T-helper 2 cell treated with Interferon-gamma antibody and Interleukin-4, amounts not matched to agents 100 ng/mL and 5 ng/mL, for 36 hours (primary cell): ENCODE results near the gene SNX27. TPM values are rescaled to one million over a fixed set of nuclear protein-coding genes. Genes with fewer than 3 reads are reported as not detected.
"Not testable (repeated sequence)": the region's sequence is repeated elsewhere in the genome, so short reads cannot be mapped to it uniquely, and the experiment has no call there.

Experiments used
- intact Hi-C: fragments of 100-400 bp; cut with micrococcal nuclease; formaldehyde crosslinking; loops from one replicate; pipeline ENCODE4 v1.15.1; 2023
- total RNA-seq: library from RNA; stranded (reverse); gene quantifications from 2 replicates; pipeline ENCODE4 v1.2.3, GENCODE V29; 2022

The SNX27 gene
- total RNA-seq, 1 donor from 2014 or later = 26.9 TPM

- intact Hi-C loops = no loop called here
These were observed 15.5 kb upstream of the SNX27 start for GRCh38 chr1:151596166-151596953.

GRCh38 chr1:151602550-151602949, 9.3 kb upstream of the SNX27 start:
- intact Hi-C loops = not testable (repeated sequence)

GRCh38 chr1:151604291-151604690, 7.6 kb upstream of the SNX27 start:
- intact Hi-C loops = no loop called here

DNA sequence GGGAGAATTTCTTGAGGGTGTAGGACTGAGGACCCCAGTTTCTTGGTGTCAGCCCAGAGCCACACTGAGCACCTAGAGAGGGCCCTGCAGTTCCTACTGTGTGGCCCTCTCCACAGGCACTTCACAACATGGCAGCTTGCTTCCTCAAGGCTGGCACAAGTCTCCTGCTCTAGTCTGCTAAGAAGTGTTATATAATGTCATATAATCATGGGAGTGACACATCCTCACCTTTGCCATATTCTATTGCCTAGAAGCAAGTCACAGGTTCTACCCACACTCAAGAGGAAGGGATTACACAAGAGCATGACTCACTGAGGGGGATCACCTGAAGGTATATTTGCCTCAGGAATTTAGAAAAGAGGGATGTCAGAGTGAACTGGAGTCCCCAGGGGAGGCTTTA, 5.5 kb upstream of the SNX27 start:
- intact Hi-C loops = no loop called here

DNA sequence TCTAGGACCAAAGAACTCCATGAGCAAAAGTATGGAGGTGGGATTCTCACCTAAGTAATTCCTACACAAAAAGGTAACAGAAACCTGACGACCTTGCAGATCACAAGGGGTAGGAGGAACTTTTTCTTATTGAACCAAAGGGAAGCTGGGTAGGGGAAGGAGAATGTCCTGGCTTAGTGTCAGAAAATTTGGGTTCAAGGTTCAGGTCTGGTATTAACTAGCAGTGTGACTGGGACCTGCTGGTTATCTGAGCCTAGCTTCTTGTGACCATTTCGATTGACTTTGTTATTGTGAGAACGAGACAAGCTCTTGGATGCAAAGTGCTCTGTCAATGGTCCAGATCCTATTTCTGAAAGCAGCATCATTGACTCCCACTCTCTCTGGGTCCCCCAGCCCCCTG, 5.0 kb upstream of the SNX27 start:
- intact Hi-C loops = no loop called here

DNA sequence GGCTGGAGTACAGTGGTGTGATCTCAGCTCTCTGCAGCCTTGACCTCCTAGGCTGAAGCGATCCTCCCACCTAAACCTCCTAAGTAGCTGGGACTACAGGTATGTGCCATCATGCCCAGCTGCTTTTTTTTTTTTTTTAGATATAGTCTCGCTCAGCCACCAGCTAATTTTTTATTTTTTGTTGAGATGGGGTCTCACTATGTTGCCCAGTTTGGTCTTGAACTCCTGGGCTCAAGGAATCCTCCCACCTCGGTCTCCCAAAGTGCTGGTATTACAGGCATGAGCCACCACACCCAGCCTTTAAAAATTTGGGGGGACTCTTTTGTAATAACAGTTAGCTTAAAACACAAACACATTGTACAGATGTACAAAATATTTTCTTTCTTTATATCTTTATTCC, 1.7 kb upstream of the SNX27 start:
- intact Hi-C loops = loop anchor here (2.0 kb wide), 1 partner anchor 153 kb away; the partner anchor contains the start of gene MRPL9

DNA sequence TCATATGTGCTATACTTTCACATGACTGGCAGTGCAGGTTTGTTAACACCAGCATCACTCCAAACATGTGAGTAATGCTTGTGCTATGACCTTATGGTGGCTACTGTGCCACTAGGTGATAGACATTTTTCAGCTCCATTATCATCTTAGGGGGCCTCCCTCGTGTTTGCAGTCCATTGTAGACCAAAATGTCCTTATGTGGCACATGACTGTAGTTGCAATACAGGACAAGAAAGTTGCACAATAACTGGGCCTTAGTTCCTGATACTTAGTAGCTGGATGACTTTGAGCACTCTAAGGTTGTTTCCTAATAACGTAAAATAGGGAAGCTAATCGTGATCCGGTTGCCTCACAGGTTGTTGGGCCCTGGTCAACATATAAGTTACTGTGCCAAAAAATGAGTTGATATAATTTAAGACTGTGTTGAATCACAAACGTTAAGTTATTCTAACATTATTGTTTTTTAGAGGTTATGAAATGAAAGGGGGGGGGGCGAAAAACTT, 511 bp upstream of the SNX27 start:
- intact Hi-C loops = loop anchor here (1.0 to 2.0 kb wide), 2 partner anchors 151 to 179 kb away; partner anchors contain the start of genes MRPL9 and TDRKH

- intact Hi-C loops = no loop called here
These were observed 841 bp downstream of the SNX27 start for GRCh38 chr1:151612501-151613281.

GRCh38 chr1:151613282-151613780, 1.5 kb downstream of the SNX27 start:
- intact Hi-C loops = no loop called here

DNA sequence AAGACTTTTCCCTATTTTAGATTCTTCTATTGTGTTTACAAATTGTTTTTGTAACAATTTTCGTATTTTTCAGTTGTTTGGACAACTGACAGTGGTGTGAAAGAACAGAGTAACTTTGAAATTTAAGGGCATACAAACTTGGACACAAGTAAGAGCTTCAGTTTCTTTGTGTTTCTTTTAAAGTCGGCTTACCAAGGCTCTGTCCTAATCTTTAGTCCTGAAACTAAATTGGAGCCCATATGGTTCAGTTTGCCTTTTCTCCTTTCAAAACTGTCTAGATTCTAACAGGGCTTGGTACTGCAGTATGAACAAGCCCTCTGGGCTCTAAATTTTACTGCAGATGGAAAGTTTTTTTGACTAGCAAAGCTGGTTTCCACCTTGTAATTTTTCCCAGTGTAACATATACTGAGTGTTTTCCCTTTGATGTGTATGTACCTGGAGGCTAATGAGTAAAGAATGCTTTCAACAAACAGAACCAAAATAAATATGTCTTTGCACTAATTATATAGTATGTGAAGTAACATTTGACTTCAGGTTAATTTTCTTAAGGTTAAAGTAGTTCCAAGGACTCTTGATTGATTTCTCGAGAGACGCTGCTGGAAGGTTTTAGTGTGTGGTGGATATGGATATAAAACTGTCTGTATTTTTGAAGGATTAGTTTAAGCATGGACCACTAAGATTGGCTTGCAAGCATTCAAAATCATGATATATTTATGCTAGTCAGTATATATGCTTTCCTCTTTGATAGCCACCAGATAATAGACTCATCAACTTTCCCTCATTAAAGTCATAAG, 4.1 kb downstream of the SNX27 start:
- intact Hi-C loops = no loop called here

DNA sequence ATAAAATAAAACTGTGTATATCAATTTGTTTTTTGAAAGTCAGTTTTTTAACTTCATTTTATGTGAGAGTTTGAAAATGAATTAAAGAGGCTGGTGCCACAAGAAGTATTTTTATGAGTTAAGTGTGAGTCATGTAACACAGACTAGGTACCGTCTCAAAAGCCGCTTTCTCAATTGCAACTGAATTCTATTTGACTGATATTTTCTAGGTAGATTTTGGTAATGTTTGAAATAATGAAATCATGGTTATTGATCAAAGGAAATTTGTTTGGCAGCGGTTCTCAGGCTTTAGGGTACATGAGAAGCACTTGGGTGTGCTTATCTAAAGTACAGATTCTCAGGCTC, 4.6 kb downstream of the SNX27 start:
- intact Hi-C loops = no loop called here

GRCh38 chr1:151618003-151618402, 6.2 kb downstream of the SNX27 start:
- intact Hi-C loops = no loop called here

DNA sequence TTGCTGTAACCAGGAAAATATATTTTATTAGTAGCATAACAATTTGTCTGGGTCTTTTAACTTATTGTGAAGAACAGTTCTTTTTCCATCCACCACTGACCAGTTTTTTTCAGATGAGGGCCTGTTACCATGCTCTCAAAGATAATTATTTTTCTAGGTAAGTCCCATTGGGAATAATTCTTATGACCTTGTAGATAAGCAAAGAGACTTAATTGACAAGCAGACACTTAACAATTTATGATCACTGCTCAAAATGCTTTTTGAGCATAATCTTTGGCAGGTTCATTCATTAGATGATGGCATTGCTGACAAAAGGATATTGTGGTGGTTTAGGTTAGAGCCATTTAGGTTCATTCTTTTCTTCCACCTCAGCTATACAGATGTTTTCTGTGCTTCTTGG, 6.6 kb downstream of the SNX27 start:
- intact Hi-C loops = no loop called here

- intact Hi-C loops = not testable (repeated sequence)
These were observed 7.1 kb downstream of the SNX27 start for GRCh38 chr1:151618996-151619395.

DNA sequence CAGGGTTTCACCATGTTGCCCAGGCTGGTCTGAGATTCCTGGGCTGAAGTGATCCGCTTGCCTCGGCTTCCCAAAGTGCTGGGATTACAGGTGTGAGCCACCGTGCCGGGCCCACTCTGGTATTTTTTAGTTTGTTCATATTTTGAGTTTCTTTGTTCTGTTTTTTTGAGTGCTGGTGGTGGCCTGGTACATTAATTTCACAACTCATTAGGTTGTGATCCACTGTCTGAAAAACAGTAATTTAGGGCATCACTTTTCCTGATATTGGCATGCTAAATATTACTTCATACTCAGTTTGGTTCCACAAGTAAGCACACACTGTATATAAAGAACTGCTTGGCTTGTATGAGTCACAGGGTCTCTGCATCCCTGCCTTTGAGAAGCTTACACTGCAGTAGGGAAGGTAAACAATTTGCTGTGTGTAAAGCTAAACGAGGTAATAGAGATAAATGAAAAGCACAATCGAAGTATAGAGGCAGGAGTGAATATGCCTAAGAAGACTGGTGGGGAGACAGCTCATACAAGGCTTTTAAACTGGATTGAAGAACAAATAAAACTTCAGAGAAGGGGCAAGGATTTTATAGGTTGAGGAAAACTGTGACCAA, 7.7 kb downstream of the SNX27 start:
- intact Hi-C loops = no loop called here

DNA sequence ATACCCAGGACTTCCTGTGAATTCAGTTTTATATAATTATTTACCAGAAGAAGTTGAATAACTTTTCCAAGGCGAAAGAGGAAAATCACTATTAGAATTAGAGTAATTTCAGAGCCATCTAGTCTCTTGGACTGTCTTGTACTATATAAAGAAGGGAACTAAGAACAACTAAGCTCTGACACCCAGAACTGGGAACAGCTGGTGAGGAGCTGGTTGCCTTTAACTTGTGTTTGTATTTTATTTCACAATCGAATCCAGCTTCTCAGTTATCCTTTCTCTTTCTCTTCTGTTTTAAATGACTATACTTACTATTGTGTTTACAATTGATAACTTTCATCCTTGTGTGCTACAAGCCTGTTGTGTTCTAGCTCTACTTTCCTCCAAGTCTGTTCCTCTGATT, 8.4 kb downstream of the SNX27 start:
- intact Hi-C loops = no loop called here

DNA sequence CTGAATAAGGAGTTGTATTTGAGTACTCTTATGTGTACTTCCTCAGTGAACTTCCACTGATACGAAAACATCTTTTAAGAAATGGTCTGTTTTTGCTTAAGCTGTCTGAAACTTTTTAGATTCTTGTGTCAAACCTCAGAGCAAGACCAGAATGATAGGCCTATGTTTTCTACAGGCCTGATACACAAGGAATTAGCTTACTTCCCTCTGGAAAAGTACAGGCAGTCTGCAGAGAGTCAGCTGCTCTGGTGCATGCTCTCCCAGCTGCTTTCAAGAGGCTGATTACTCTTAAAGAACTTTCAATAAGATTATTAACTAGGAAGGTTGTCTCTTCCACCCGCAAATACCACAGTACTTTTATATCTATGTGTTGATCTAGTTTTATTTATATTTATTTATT, 9.5 kb downstream of the SNX27 start:
- intact Hi-C loops = no loop called here

GRCh38 chr1:151624783-151625182, 12.9 kb downstream of the SNX27 start:
- intact Hi-C loops = no loop called here

GRCh38 chr1:151626740-151627334, 15.0 kb downstream of the SNX27 start:
- intact Hi-C loops = no loop called here

GRCh38 chr1:151629278-151629677, 17.4 kb downstream of the SNX27 start:
- intact Hi-C loops = no loop called here
